K562 (cell line): ENCODE results near the gene ALOXE3. TPM values are rescaled to one million over a fixed set of nuclear protein-coding genes. Genes with fewer than 3 reads are reported as not detected.

Source experiments
- ATAC-seq: fragments of 200-7000 bp; cut with Tn5 transposase; 3 replicates; pipeline ENCODE4 v1.9.1; 2020; ENCODE audit warnings: moderate library complexity
- BruUV-seq: library from RNA; stranded (reverse); fragments of 400-500 nt; replicated peaks from 2 replicates; lab custom pipeline; 2021; lab: Mats Ljungman, UMichigan
- CTCF ChIA-PET: fragments of 300-600 bp; formaldehyde crosslinking; extraction: SDS; loops from one replicate; lab custom pipeline; 2021; ENCODE audit warnings: low intra/inter-chr PET ratio; lab: Yijun Ruan, JAX
- POLR2A ChIA-PET: fragments of 300-600, 350-650 bp; sonication (Branson Sonifier 250); formaldehyde crosslinking; extraction: SDS; loops from one replicate; lab custom pipeline; 2021; ENCODE audit warnings: antibody characterized with exemption, inconsistent platforms; lab: Yijun Ruan, JAX
- DNase-seq, 4 experiments: peaks; one replicate each; pipeline versions ENCODE4 v3.0.0 to v3.0.0-alpha.2; 2011 to 2018; ENCODE audit warnings: low spot score in 3 of 4, mixed read lengths in 3 of 4; ENCODE audit errors: extremely low read depth in 1 of 4
- FAIRE-seq: peaks from 2 replicates; lab custom pipeline; 2011; peaks lifted over from hg19 to GRCh38; lab: Jason Lieb, UNC
- H2AFZ ChIP-seq: 2 replicates; pipeline ENCODE4 v1.6.0; 2011; ENCODE audit warnings: low read depth, low read length, control low read depth, inconsistent platforms
- H3K27ac ChIP-seq: fragments of 200-600 bp; 3 replicates; pipeline ENCODE4 v1.8.0; 2011; ENCODE audit warnings: low read depth, mild to moderate bottlenecking, control low read depth, inconsistent platforms, low read length, moderate library complexity, mixed read lengths; ENCODE audit errors: extremely low read depth
- H3K27me3 ChIP-seq, 2 experiments: fragments of 300-600 bp in 1 of 2; 2 replicates in 1 of 2; 3 replicates in 1 of 2; pipeline versions ENCODE4 v1.6.0 to v1.8.0; 2011; ENCODE audit warnings: inconsistent platforms in 2 of 2, low read length in 2 of 2, mild to moderate bottlenecking in 1 of 2, mixed read lengths in 1 of 2, moderate library complexity in 1 of 2; ENCODE audit not compliant: control insufficient read depth in 2 of 2, insufficient read depth in 2 of 2
- H3K36me3 ChIP-seq: fragments of 300-600 bp; 3 replicates; pipeline ENCODE4 v1.8.0; 2011; ENCODE audit warnings: mild to moderate bottlenecking, low read length, inconsistent platforms; ENCODE audit not compliant: control insufficient read depth, insufficient read depth
- H3K4me1 ChIP-seq, 2 experiments: fragments of 200-600 bp in 1 of 2; replicated peaks in 1 of 2; 2 replicates in 1 of 2; 3 replicates in 1 of 2; pipeline versions ENCODE4 v1.5.1 to v1.8.0; 2011; ENCODE audit warnings: inconsistent platforms in 2 of 2, low read length in 2 of 2, mild to moderate bottlenecking in 1 of 2, mixed read lengths in 1 of 2, moderate library complexity in 1 of 2; ENCODE audit not compliant: control insufficient read depth in 2 of 2, insufficient read depth in 2 of 2
- H3K4me2 ChIP-seq: 2 replicates; pipeline ENCODE4 v1.6.1; 2011; ENCODE audit warnings: low read length, control low read depth, inconsistent platforms, mixed read lengths; ENCODE audit not compliant: insufficient read depth
- H3K4me3 ChIP-seq: fragments of 200-600 bp; sonication (generic), shearing (Covaris generic); 2 replicates; pipeline ENCODE4 v1.5.1; 2016; ENCODE audit warnings: control low read depth, inconsistent platforms
- H3K79me2 ChIP-seq: fragments of 200-600 bp; 3 replicates; pipeline ENCODE4 v1.8.0; 2011; ENCODE audit warnings: low read length, inconsistent platforms; ENCODE audit not compliant: control insufficient read depth, insufficient read depth
- H3K9ac ChIP-seq, 2 experiments: 2 replicates each; pipeline versions ENCODE4 v1.6.0 to v1.6.1; 2011; ENCODE audit warnings: low read depth in 2 of 2, low read length in 2 of 2, control low read depth in 1 of 2, inconsistent platforms in 1 of 2, mild to moderate bottlenecking in 1 of 2, mixed read lengths in 1 of 2; ENCODE audit not compliant: insufficient read depth in 1 of 2
- H3K9me1 ChIP-seq: one replicate; pipeline ENCODE4 v1.6.0; 2011; ENCODE audit warnings: inconsistent platforms, mild to moderate bottlenecking, low read length, moderate library complexity; ENCODE audit not compliant: control insufficient read depth, insufficient read depth
- H3K9me3 ChIP-seq: replicated peaks from 2 replicates; pipeline ENCODE4 v1.5.1; 2011; ENCODE audit warnings: low read depth, low read length, inconsistent platforms; ENCODE audit not compliant: control insufficient read depth, insufficient read depth
- H4K20me1 ChIP-seq: replicated peaks from 2 replicates; pipeline ENCODE4 v1.6.1; 2011; ENCODE audit warnings: low read length, inconsistent platforms, mixed read lengths; ENCODE audit not compliant: control insufficient read depth, insufficient read depth
- CAMTA2 ChIP-seq: fragments of 250-450 bp; sonication (Bioruptor Pico); conservative IDR thresholded peaks from 2 replicates; pipeline ENCODE4 v1.5.1; 2022
- CREB1 ChIP-seq, 2 experiments: sonication (generic) in 1 of 2; formaldehyde crosslinking in 1 of 2; IDR thresholded peaks; 2 replicates each; pipeline versions ENCODE4 v1.6.1 to v1.8.0; 2012 to 2022; ENCODE audit warnings: inconsistent platforms in 1 of 2, mild to moderate bottlenecking in 1 of 2, missing genetic modification reagents in 1 of 2, moderate library complexity in 1 of 2
- DMBX1 ChIP-seq: fragments of 250-450 bp; sonication (Bioruptor Pico); IDR thresholded peaks from 2 replicates; pipeline ENCODE4 v1.8.0; 2022; ENCODE audit warnings: inconsistent platforms, mild to moderate bottlenecking, moderate library complexity, borderline replicate concordance
- ILK ChIP-seq: fragments of 450-650 bp; IDR thresholded peaks from 2 replicates; pipeline ENCODE4 v1.6.1; 2016; ENCODE audit warnings: missing genetic modification characterization, low read depth, mild to moderate bottlenecking, missing compliant biosample characterization, moderate library complexity, borderline replicate concordance
- MCM7 ChIP-seq, 2 experiments: fragments of 450-650 bp; IDR thresholded peaks; 2 replicates each; pipeline ENCODE4 v1.6.1; 2016 to 2018
- MTF1 ChIP-seq: fragments of 250-450 bp; sonication (Bioruptor Pico); IDR thresholded peaks from 2 replicates; pipeline ENCODE4 v1.9.0; 2021; ENCODE audit warnings: moderate library complexity, mild to moderate bottlenecking, inconsistent platforms, borderline replicate concordance
- PML ChIP-seq: IDR thresholded peaks from 2 replicates; pipeline ENCODE4 v1.6.1; 2012; ENCODE audit warnings: low read length, inconsistent platforms
- RBM15 ChIP-seq: fragments of 200-400 bp; formaldehyde crosslinking; IDR thresholded peaks from 2 replicates; pipeline ENCODE4 v1.6.1; 2018; ENCODE audit warnings: mild to moderate bottlenecking, low read length, moderate library complexity; ENCODE audit not compliant: insufficient read depth
- TOE1 ChIP-seq, 2 experiments: fragments of 450-650 bp in 1 of 2; sonication (generic) in 1 of 2; formaldehyde crosslinking in 1 of 2; IDR thresholded peaks; 2 replicates each; pipeline versions ENCODE4 v1.7.1 to v1.8.0; 2016 to 2022; ENCODE audit warnings: borderline replicate concordance in 2 of 2, mild to moderate bottlenecking in 2 of 2, antibody characterized with exemption in 1 of 2, inconsistent platforms in 1 of 2, low read depth in 1 of 2, missing genetic modification reagents in 1 of 2, moderate library complexity in 1 of 2
- XRCC5 ChIP-seq: fragments of 200-400 bp; formaldehyde crosslinking; IDR thresholded peaks from 2 replicates; pipeline ENCODE4 v1.6.1; 2017; ENCODE audit warnings: low read depth, mild to moderate bottlenecking, low read length
- ZBTB8A ChIP-seq: fragments of 450-650 bp; IDR thresholded peaks from 2 replicates; pipeline ENCODE4 v1.6.1; 2018; ENCODE audit warnings: mild to moderate bottlenecking, moderate library complexity; ENCODE audit not compliant: partially characterized antibody
- ZFP30 ChIP-seq: fragments of 250-450 bp; sonication (Bioruptor Pico); IDR thresholded peaks from 2 replicates; pipeline ENCODE4 v1.8.0; 2022; ENCODE audit warnings: moderate library complexity, mild to moderate bottlenecking, inconsistent platforms, borderline replicate concordance
- ZNF174 ChIP-seq: fragments of 250-450 bp; sonication (Bioruptor Pico); IDR thresholded peaks from 2 replicates; pipeline ENCODE4 v1.4.0; 2020; ENCODE audit warnings: mild to moderate bottlenecking
- WGBS: fragments of 100-300 bp; shearing (Covaris generic); methylation state at CpG from one replicate; pipeline ENCODE4 v1.1.6; 2016; ENCODE audit warnings: low coverage, mixed read lengths; ENCODE audit not compliant: insufficient coverage; ENCODE audit errors: missing lambda C conversion rate; 5-methylcytosine and 5-hydroxymethylcytosine counted together
- in situ Hi-C: fragments of 300-500 bp; cut with MboI; formaldehyde crosslinking; loops from 4 replicates; pipeline ENCODE4 v1.15.0; 2018; ENCODE audit warnings: inconsistent platforms, mixed read lengths
- intact Hi-C: fragments of 100-400 bp; cut with micrococcal nuclease; formaldehyde crosslinking; loops from 2 replicates; pipeline ENCODE4 v1.14.2; 2022
- polyA plus RNA-seq, 8 experiments: library from polyadenylated mRNA; depleted of rRNA in 4 of 8; stranded (reverse) in 5 of 8; unstranded in 3 of 8; fragments of >200 nt; fragmentation: Nextera tagmentation in 2 of 8; fragmentation: Illumina TruSeq in 1 of 8; extraction: Ambion mirVana in 2 of 8; extraction: Trizol in 1 of 8; gene quantifications; 2 replicates each; pipeline versions ENCODE4 v1.2.1 to v1.2.3, GENCODE V29; 2011 to 2014; ENCODE audit warnings: inconsistent platforms in 1 of 8, missing spikeins in 1 of 8
- total RNA-seq, 7 experiments: library from RNA; depleted of rRNA in 6 of 7; stranded (reverse); fragments of >200 nt in 6 of 7; fragmentation: Illumina TruSeq in 2 of 7; extraction: Trizol in 2 of 7; gene quantifications; 2 replicates each; pipeline versions ENCODE4 v1.2.1 to v1.2.3, GENCODE V29; 2011 to 2021; ENCODE audit warnings: low replicate concordance in 1 of 7
- TF ChIP-seq, protein P1 (sequence below): sonication (generic); formaldehyde crosslinking; IDR thresholded peaks from 2 replicates; pipeline ENCODE4 v1.8.1; 2023; ENCODE audit warnings: mild to moderate bottlenecking, missing genetic modification reagents
- TF ChIP-seq, protein P2 (sequence below): sonication (generic); formaldehyde crosslinking; IDR thresholded peaks from 2 replicates; pipeline ENCODE4 v1.8.0; 2022; ENCODE audit warnings: missing genetic modification reagents, mild to moderate bottlenecking, borderline replicate concordance
- TF ChIP-seq, protein P3 (sequence below), 2 experiments: fragments of 450-650 bp; IDR thresholded peaks; 2 replicates each; pipeline ENCODE4 v1.6.1; 2018; ENCODE audit warnings: mild to moderate bottlenecking in 2 of 2, low read depth in 1 of 2; ENCODE audit not compliant: partially characterized antibody in 2 of 2

Gene ALOXE3
- total and polyA plus RNA-seq, 9 of the 15 experiments (the other 6 are each of a cell fraction or from before 2014, with no cell fraction given), result 0.04 TPM; not detected in 8

DNA sequence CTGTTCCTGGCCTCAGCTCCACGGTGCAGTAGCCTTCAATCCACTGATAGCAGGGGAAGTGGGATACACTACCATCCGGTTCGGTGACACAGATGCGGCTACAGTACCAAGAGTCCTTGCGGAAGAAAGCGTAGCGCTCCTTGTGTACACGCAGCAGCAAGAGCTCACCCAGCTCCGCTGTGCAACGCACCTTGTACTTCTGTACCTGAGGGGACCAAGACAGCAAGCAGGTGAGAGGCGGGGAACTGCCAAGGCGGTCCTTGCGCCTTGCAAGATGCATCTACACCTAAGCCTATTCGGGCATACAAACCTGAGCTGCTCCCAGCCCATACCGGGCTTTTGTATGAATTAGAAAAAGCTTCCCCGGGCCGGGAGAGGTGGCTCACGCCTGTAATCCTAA, 1.5 kb downstream of the ALOXE3 start:
- BruUV-seq, result no TSS peak
- ATAC-seq (no peak), DNase-seq (no peak), FAIRE-seq (no peak)
- H3K4me1 ChIP-seq, result peaks cover 12 to 21% of the 10 kb centered on the region in 2 experiments; a peak in 4 of 5 replicates
- H3K27ac ChIP-seq, result no peak overlapping the region
- ChIA-PET CTCF (no interaction called here), POLR2A (no interaction called here)
- H3K4me2 ChIP-seq, result no peak overlapping the region
- H4K20me1 ChIP-seq, result peaks cover 8% of the 10 kb centered on the region; the same call in 1 of the 2 replicates
- intact Hi-C loops, result no loop called here
- WGBS, result 32% methylated on average over 16 of the region's 18 CpGs
- no peak overlapping the region for H3K9ac ChIP-seq
- H3K36me3 ChIP-seq, result no peaks in the 10 kb centered on the region
- no peaks in the 10 kb centered on the region for H3K9me3 ChIP-seq
- H2AFZ ChIP-seq, result no peak overlapping the region
- in situ Hi-C loops, result no loop called here
- peaks cover 14 to 37% of the 10 kb centered on the region in 2 experiments for H3K27me3 ChIP-seq
- no peaks in the 10 kb centered on the region for H3K9me1 ChIP-seq
- H3K4me3 ChIP-seq, result no peak overlapping the region
- H3K79me2 ChIP-seq, result no peaks in the 10 kb centered on the region
- TF ChIP-seq CAMTA2 (CRISPR knock-in tag) (no peak), ILK (no peak), ZFP30 (CRISPR knock-in tag) (no peak), MCM7 (IDR thresholded peaks at IDR 0.05) (no peak), XRCC5 (no peak), CREB1 (IDR thresholded peaks at IDR 0.05) (no peak), CREB1 (CRISPR knock-in tag; IDR thresholded peaks at IDR 0.05) (no peak), ZBTB8A (no peak), MTF1 (CRISPR knock-in tag) (no peak), ZNF174 (CRISPR knock-in tag) (no peak), DMBX1 (CRISPR knock-in tag) (no peak), PML (no peak), RBM15 (no peak), TOE1 (IDR thresholded peaks at IDR 0.05; ENCODE audit: borderline replicate concordance) (no peak), TOE1 (CRISPR knock-in tag; IDR thresholded peaks at IDR 0.05; ENCODE audit: borderline replicate concordance, low read depth) (no peak)
- TF ChIP-seq, protein P1, sequence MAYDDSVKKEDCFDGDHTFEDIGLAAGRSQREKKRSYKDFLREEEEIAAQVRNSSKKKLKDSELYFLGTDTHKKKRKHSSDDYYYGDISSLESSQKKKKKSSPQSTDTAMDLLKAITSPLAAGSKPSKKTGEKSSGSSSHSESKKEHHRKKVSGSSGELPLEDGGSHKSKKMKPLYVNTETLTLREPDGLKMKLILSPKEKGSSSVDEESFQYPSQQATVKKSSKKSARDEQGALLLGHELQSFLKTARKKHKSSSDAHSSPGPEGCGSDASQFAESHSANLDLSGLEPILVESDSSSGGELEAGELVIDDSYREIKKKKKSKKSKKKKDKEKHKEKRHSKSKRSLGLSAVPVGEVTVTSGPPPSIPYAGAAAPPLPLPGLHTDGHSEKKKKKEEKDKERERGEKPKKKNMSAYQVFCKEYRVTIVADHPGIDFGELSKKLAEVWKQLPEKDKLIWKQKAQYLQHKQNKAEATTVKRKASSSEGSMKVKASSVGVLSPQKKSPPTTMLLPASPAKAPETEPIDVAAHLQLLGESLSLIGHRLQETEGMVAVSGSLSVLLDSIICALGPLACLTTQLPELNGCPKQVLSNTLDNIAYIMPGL (CRISPR knock-in tag), result no peak
- TF ChIP-seq, protein P2, sequence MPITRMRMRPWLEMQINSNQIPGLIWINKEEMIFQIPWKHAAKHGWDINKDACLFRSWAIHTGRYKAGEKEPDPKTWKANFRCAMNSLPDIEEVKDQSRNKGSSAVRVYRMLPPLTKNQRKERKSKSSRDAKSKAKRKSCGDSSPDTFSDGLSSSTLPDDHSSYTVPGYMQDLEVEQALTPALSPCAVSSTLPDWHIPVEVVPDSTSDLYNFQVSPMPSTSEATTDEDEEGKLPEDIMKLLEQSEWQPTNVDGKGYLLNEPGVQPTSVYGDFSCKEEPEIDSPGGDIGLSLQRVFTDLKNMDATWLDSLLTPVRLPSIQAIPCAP, result no peak
- TF ChIP-seq, protein P3, sequence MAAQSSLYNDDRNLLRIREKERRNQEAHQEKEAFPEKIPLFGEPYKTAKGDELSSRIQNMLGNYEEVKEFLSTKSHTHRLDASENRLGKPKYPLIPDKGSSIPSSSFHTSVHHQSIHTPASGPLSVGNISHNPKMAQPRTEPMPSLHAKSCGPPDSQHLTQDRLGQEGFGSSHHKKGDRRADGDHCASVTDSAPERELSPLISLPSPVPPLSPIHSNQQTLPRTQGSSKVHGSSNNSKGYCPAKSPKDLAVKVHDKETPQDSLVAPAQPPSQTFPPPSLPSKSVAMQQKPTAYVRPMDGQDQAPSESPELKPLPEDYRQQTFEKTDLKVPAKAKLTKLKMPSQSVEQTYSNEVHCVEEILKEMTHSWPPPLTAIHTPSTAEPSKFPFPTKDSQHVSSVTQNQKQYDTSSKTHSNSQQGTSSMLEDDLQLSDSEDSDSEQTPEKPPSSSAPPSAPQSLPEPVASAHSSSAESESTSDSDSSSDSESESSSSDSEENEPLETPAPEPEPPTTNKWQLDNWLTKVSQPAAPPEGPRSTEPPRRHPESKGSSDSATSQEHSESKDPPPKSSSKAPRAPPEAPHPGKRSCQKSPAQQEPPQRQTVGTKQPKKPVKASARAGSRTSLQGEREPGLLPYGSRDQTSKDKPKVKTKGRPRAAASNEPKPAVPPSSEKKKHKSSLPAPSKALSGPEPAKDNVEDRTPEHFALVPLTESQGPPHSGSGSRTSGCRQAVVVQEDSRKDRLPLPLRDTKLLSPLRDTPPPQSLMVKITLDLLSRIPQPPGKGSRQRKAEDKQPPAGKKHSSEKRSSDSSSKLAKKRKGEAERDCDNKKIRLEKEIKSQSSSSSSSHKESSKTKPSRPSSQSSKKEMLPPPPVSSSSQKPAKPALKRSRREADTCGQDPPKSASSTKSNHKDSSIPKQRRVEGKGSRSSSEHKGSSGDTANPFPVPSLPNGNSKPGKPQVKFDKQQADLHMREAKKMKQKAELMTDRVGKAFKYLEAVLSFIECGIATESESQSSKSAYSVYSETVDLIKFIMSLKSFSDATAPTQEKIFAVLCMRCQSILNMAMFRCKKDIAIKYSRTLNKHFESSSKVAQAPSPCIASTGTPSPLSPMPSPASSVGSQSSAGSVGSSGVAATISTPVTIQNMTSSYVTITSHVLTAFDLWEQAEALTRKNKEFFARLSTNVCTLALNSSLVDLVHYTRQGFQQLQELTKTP (IDR thresholded peaks at IDR 0.05; ENCODE audit: low read depth in 1 of 2, partially characterized antibody in 2 of 2), result no peak
